SKM-1 treated with dmso at 0.1 percent for 144 hours (cell line): ENCODE measurements around the gene FAM83G.
"Not testable (repeated sequence)": the region's sequence is repeated elsewhere in the genome, so short reads cannot be mapped to it uniquely, and the experiment has no call there.

Experiments
- DNase-seq: peaks from one replicate; lab custom pipeline; 2025; ENCODE audit not compliant: unreplicated experiment; lab: John Stamatoyannopoulos, UW

The FAM83G gene

DNA sequence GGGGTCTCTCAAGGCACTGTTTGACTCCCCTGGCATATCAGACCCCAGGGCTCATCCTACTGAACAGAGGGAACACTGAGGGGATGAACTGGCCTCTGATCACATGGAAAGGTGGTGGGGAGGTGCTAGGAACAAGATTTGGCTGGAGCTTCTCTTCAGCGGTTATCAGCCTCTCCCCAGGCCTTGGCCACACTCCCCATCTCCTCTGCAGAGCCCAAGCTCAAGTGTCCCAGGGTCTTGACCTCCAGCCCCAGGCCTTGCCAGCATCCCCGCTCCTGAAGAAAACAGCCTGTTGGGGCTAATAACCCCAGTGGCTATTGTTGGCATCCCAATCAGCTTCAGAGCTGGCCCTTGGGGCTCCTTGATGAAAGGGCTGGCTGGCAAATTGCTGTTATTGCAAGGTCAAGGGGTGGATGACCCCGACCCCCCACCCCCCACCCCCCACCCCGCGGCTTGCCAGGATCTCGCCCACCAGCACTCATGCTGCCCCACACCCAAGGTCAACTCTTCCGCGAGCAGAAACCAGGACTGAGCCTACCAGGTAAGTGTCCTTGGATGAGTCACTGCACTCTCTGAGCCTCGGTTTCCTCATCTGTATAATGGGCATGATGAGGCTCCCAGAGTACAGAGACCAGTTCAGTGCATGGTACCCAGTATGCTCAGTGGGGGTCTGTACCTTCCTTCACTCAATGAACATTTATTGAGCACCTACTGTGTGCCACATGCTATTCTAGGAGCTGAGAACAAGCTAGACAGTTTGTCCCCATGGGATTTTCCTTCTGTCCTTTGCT, 18.8 kb upstream of the FAM83G start:
- DNase-seq = no peak

- DNase-seq = no peak
These were observed 18.2 kb upstream of the FAM83G start for GRCh38 chr17:19022747-19023146.

GRCh38 chr17:19022128-19022527, 17.6 kb upstream of the FAM83G start:
- DNase-seq = no peak

GRCh38 chr17:19021622-19022083, 17.1 kb upstream of the FAM83G start:
- DNase-seq = no peak

DNA sequence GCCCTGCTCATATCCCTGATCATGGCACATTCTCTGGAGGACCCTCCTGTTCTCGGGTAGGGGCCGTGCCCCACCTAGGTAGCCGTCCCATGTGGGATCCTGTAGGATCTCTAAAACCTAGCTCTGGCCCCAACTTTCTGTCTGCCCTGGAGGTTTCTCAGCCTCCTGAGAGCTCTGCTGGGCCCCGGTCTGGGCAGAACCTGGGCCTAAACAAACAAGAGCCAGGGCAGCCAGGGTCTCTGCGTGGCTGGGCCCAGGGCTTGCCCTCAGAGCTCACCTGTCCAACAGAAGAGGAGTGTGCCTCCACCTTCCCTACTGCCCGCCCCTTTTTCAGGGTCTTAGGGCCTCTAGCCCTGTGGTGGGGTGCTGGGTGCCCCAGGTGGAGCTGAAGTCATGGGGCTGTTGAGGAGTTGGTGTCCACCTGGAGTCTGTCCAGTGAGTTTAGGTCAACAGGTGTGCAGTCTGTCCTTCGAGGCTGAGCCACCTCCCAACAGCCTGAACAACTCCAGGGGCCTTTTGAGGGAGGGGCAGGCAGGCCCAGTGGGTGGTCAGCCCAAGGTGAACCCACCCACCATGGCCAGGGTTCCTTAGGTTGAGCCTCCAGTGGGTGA, 16.6 kb upstream of the FAM83G start:
- not testable (repeated sequence) for DNase-seq

DNA sequence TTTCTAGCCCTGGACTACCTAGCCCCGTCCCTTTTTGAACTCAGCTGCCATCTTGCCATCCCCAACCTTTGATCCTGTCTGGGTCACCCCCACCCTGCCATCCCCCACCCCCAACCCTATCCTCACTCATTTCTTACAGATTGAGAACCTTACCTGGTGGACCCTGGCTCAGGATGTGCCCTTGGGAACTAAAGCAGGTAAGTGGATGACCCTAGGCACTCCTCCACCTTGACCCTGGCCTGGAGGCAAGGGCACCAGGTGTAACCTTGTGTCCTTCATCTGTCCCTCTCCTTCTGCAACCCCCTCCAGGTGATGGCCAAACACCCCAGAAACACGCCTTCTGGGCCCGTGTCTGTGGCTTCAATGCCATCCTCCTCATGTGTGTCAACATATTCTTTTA, 15.5 kb upstream of the FAM83G start:
- no peak for DNase-seq

DNA sequence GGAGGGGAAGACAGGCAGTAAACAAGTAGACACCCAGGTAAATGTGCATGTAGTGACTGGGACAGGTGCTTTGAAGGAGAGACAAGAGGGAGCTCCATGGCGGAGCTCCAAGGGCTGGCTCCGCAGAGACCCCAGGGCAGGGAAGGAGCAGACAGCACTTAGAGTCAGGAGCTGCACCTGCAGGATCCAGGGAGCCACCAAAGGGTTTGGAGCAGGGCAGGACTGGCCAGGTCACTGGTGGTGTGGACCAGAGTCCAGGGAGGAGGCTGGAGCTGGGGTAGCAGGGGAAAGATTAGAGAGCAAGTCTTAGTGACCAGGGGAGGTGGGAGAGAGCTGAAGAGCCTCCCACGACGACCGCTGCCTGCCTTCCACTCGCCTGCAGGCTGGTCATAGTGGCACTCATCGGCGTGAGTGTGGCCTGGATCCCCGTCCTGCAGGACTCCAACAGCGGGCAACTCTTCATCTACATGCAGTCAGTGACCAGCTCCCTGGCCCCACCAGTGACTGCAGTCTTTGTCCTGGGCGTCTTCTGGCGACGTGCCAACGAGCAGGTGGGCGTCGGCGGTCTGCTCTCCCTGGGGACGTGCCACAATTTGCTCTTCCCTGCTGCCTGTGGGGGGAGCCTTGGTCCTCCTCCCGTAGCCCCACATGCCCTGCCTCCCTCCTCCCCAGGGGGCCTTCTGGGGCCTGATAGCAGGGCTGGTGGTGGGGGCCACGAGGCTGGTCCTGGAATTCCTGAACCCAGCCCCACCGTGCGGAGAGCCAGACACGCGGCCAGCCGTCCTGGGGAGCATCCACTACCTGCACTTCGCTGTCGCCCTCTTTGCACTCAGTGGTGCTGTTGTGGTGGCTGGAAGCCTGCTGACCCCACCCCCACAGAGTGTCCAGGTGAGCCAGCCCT, 14.7 kb upstream of the FAM83G start:
- no peak for DNase-seq

DNA sequence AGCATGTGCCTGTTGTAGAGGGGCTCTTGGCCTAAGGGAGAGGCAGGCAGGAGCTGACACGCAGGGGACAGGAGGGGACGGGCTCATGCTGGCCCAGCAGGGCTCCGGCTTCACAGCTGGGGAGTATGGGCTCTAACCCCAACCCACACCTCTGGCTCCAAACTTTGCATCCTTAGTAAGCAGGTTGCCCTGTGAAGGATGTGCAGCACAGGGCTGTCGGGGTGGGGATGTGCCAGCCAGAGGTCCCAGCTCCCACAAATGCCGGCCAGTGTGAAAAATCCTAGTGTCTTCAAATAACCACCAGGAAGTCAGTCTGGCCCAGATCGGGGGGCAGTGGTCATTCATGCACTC, 14.0 kb upstream of the FAM83G start:
- DNase-seq = no peak

DNA sequence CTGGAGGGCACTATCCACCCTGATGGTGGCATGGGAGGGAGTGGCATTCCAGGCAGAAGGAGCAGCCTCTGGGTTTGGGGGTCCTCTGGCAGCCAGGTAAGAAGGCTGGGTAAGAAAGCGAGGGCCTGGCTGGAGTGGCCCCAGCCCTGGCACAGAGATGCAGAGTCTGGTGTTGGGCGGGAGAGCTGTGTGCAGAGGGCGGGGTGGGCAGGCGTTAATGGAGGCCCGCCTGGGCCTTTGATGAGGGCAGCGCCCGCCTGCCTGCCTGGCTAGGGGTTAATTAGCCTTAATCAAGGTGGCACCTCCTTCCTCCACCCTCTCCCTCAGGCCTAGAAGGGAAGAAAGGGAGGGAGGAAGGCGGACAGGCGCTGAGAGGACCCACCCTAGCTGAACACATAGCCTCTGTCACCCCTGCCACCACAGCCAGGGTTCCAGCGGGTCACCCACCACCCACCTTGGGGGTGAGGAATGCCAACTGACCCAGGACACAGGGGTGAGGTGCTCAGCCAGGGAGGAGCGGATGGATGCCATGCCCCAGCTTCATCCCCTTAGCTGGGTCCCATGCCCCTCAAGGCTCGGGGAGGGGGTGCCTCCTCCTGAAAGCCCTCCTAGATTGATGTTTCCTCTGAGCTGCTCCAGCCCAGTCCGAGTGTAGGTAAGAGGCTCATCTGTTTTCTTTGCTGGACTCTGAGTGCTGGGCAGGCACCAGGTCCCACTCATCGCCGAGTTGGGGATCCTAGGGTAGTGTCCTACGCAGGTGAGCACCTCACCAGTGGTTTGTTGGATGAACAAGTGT, 13.4 kb upstream of the FAM83G start:
- no peak for DNase-seq

GRCh38 chr17:19017401-19017800, 12.8 kb upstream of the FAM83G start:
- DNase-seq = no peak

- no peak for DNase-seq
These were observed 12.3 kb upstream of the FAM83G start for GRCh38 chr17:19016881-19017280.

DNA sequence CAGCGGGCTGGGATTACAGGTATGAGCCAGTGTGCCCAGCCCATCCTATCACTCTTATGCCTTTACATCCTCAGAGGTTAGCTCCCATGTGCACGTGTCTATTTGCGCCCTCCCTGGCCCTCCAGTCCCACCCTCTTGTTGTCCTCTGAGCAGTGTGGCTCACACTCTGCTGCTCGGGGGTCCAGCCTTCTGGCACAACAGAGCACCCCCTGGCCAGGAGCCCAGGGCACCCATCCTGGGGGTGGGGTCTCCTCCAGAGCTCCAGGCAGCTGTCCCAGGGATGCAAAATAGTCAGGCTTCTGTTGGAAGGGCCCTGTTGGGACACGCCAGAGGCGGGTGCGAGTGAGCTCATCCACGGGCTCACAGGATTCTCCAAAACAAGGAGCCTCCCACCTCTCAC, 11.7 kb upstream of the FAM83G start:
- DNase-seq = no peak

GRCh38 chr17:19015428-19015827, 10.9 kb upstream of the FAM83G start:
- DNase-seq = no peak

- DNase-seq = no peak
These were observed 10.2 kb upstream of the FAM83G start for GRCh38 chr17:19014628-19015215.

GRCh38 chr17:19013806-19014627, 9.5 kb upstream of the FAM83G start:
- no peak for DNase-seq

- no peak for DNase-seq
These were observed 8.7 kb upstream of the FAM83G start for GRCh38 chr17:19013226-19013625.

DNA sequence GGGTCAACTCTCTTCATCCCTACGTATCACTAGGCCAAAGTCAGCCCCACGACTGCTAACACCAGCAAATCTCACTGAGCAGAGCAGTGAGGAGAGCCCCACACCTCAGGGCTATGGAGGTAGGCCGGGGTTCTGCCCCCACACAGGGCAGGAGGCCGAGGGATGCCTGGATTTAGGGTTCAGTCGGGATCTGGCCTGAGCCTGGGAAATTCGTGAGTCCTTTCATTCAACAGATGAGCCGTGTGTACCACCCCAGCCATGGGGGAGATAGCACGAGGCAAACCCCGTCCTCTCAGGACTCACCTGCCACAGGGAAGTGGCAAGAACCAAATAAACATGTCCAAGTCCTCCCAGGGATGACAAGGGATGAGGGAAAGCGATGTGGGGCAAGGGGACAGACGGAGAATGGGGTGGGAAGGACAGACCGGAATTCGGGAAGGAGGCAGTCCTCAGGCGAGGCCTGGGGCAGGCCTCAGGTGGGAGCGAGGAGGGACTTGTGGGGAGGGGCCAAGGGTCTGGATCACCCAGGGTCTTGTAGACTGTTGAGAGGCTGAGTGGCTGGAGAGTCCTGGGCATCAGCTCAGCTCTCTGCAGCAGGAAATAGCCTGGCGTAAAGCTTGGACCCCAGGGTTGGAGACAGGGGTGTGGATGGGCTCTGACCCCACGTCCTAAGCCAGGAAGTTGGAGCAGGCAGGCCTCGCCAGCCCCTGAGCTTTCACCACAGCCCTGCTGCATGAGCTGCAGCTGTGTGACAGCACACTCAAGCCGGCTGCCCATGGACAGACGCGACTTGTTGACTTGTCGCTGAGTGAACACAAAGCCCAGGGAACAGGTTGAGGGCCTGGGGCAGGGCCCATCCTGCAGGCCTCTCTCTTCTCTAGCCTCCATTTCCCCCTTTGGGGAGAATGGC, 7.9 kb upstream of the FAM83G start:
- DNase-seq = no peak

DNA sequence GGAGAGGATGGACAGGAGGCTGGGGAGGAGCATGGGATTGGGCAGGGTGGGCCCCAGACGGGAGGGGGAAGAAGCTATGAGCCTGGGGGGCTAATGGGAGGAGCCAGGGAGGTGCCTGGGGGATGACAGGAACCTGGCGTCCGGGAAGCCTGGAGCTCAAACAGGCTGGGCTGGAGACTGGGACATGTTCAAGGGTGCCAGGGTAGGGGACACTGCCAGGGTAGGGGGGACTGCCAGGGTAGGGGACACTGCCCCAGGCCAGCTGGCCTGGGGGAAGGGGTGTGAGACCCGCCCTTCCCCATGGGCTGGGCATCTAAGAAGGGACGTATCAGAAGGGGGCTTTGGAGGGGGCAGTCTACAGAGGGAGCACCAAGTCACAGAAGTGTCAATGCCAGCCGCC, 7.0 kb upstream of the FAM83G start:
- DNase-seq = no peak
